ENCODE data around the gene OPRM1.
"Not testable (repeated sequence)": the region's sequence is repeated elsewhere in the genome, so short reads cannot be mapped to it uniquely, and the experiment has no call there.

OPRM1 gene

GRCh38 chr6:154039231-154039842, at the start of gene OPRM1:
TSS of gene OPRM1 (plus strand) at chr6:154039240. CDS start at chr6:154039545, 305 bp downstream.
- DNase-seq (ENCODE audit: low read depth) = no peak

GRCh38 chr6:153989989-153990388, 49.1 kb upstream of the OPRM1 start:
- no peak for DNase-seq (ENCODE audit: low read depth)

GRCh38 chr6:153994004-153994403, 45.0 kb upstream of the OPRM1 start:
- DNase-seq (ENCODE audit: low read depth) = no peak

- no peak for DNase-seq (ENCODE audit: low read depth)
Measured at GRCh38 chr6:153994811-153995210, 44.2 kb upstream of the OPRM1 start.

GRCh38 chr6:153997221-153997620, 41.8 kb upstream of the OPRM1 start:
- no peak for DNase-seq (ENCODE audit: low read depth)

- DNase-seq (ENCODE audit: low read depth) = no peak
Measured at GRCh38 chr6:154001494-154002285, 37.4 kb upstream of the OPRM1 start.

- no peak for DNase-seq (ENCODE audit: low read depth)
Measured at GRCh38 chr6:154002894-154003293, 36.1 kb upstream of the OPRM1 start.

- no peak for DNase-seq (ENCODE audit: low read depth)
Measured at GRCh38 chr6:154010371-154010770, 28.7 kb upstream of the OPRM1 start.

GRCh38 chr6:154012852-154013251, 26.2 kb upstream of the OPRM1 start:
- DNase-seq (ENCODE audit: low read depth) = no peak

GRCh38 chr6:154017786-154018185, 21.3 kb upstream of the OPRM1 start:
- DNase-seq (ENCODE audit: low read depth) = no peak

- no peak for DNase-seq (ENCODE audit: low read depth)
Measured at GRCh38 chr6:154030646-154031045, 8.4 kb upstream of the OPRM1 start.

- no peak for DNase-seq (ENCODE audit: low read depth)
Measured at GRCh38 chr6:154041001-154041400, 2.0 kb downstream of the OPRM1 start.

GRCh38 chr6:154053141-154053540, 14.1 kb downstream of the OPRM1 start:
- DNase-seq (ENCODE audit: low read depth) = no peak

GRCh38 chr6:154056536-154056935, 17.5 kb downstream of the OPRM1 start:
- DNase-seq (ENCODE audit: low read depth) = no peak

- DNase-seq (ENCODE audit: low read depth) = no peak
Measured at GRCh38 chr6:154057098-154057497, 18.1 kb downstream of the OPRM1 start.

GRCh38 chr6:154058963-154059680, 20.1 kb downstream of the OPRM1 start:
- no peak for DNase-seq (ENCODE audit: low read depth)

- DNase-seq (ENCODE audit: low read depth) = no peak
Measured at GRCh38 chr6:154060076-154060475, 21.0 kb downstream of the OPRM1 start.

GRCh38 chr6:154070041-154070440, 31.0 kb downstream of the OPRM1 start:
- DNase-seq (ENCODE audit: low read depth) = no peak

- DNase-seq (ENCODE audit: low read depth) = no peak
Measured at GRCh38 chr6:154070657-154071056, 31.6 kb downstream of the OPRM1 start.

GRCh38 chr6:154071236-154071635, 32.2 kb downstream of the OPRM1 start:
- DNase-seq (ENCODE audit: low read depth) = no peak

GRCh38 chr6:154071711-154072110, 32.7 kb downstream of the OPRM1 start:
- no peak for DNase-seq (ENCODE audit: low read depth)

GRCh38 chr6:154078596-154078995, 39.6 kb downstream of the OPRM1 start:
- not testable (repeated sequence) for DNase-seq (ENCODE audit: low read depth)
